Breast epithelium (tissue), 4 donors: Measurements from ENCODE around the gene SLC25A31. TPM values are rescaled to one million over a fixed set of nuclear protein-coding genes. Genes with fewer than 3 reads are reported as not detected.

ENCODE experiments used
- DNase-seq, 2 donors: peaks; one replicate each; pipeline ENCODE4 v3.0.0-alpha.2; 2019; ENCODE audit warnings: low spot score in 2 of 2
- H3K27ac ChIP-seq, 2 donors: fragments of 200-600 bp; sonication (generic) in 1 of 2; one replicate each; pipeline ENCODE4 v1.5.1; 2016 to 2019; ENCODE audit warnings: mild to moderate bottlenecking in 1 of 2
- H3K27me3 ChIP-seq, 2 donors: fragments of 200-600 bp; sonication (generic) in 1 of 2; one replicate each; pipeline versions ENCODE4 v1.5.1 to v1.6.0; 2017 to 2019; ENCODE audit warnings: control low read depth in 1 of 2, mild to moderate bottlenecking in 1 of 2
- H3K36me3 ChIP-seq: fragments of 200-600 bp; one replicate; pipeline ENCODE4 v1.5.1; 2019
- H3K4me1 ChIP-seq, 2 donors: fragments of 200-600 bp; sonication (generic); one replicate each; pipeline ENCODE4 v1.5.1; 2016 to 2019; ENCODE audit warnings: control low read depth in 1 of 2
- H3K4me3 ChIP-seq, 3 donors: fragments of 200-600 bp; sonication (generic); 1 replicate in 2 of 3; 2 replicates in 1 of 3; pipeline ENCODE4 v1.5.1; 2016 to 2019; ENCODE audit warnings: mild to moderate bottlenecking in 3 of 3, moderate library complexity in 2 of 3
- H3K9me3 ChIP-seq, 2 donors: fragments of 200-600 bp; sonication (generic) in 1 of 2; one replicate each; pipeline ENCODE4 v1.5.1; 2016 to 2019; ENCODE audit warnings: control low read depth in 1 of 2
- POLR2A ChIP-seq: fragments of 450-650 bp; IDR thresholded peaks from one replicate; pipeline ENCODE4 v1.6.1; 2016; ENCODE audit warnings: antibody characterized with exemption, mild to moderate bottlenecking, moderate library complexity
- POLR2AphosphoS5 ChIP-seq, 3 donors: sonication (generic); formaldehyde crosslinking; IDR thresholded peaks; one replicate each; pipeline ENCODE4 v1.6.1; 2017; ENCODE audit warnings: antibody characterized with exemption in 3 of 3
- intact Hi-C: fragments of 100-400 bp; cut with DNase I; formaldehyde crosslinking; loops from one replicate; pipeline ENCODE4 v1.15.1; 2023; ENCODE audit warnings: low total_unique reads
- total RNA-seq, 3 donors: library from RNA; depleted of rRNA; stranded (reverse); fragments of >200 nt; gene quantifications; one replicate each; pipeline ENCODE4 v1.1.0, GENCODE V29; 2016
- TF ChIP-seq, protein P1 (sequence below), 3 donors: fragments of 450-650 bp; IDR thresholded peaks; one replicate each; pipeline ENCODE4 v1.5.1; 2016 to 2017; ENCODE audit warnings: antibody characterized with exemption in 3 of 3, mild to moderate bottlenecking in 3 of 3, moderate library complexity in 3 of 3

Gene SLC25A31
- total RNA-seq, 3 donors from 2014 or later: not detected

DNA sequence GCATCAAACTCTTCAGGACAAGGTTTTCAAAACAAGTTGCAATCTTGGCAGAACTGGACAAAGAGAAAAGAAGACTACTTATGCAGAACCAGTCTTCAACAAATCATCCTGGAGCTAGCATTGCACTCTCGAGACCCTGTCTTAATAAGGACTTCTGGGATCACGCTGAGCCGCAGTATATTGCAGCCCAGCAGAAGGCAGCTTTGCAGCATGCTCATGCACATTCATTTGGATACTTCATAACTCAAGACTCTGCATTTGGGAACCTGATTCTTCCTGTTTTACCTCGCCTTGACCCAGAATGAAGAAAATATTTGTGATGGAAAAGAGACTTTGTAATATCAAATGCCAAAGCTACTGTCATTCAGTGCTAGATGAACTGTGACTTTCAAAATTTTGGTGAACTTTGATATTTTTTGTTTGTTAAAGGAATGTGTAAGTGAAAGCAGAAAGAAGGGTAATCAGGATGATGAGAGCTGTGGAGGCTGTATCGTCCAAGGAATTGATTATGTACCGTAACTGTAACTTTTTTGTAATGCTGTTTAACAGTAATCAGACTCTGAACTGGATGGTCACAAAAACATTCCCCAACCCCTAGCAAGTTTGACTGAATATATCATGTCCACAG lies 79.1 kb downstream of the SLC25A31 start:
- intact Hi-C loops: no loop called here
- H3K9me3 ChIP-seq: no peaks in the 10 kb centered on the region
- no peak for DNase-seq

GRCh38 chr4:127810551-127810950 lies 80.4 kb downstream of the SLC25A31 start:
- H3K9me3 ChIP-seq: no peaks in the 10 kb centered on the region
- intact Hi-C loops: no loop called here
- TF ChIP-seq, protein P1, sequence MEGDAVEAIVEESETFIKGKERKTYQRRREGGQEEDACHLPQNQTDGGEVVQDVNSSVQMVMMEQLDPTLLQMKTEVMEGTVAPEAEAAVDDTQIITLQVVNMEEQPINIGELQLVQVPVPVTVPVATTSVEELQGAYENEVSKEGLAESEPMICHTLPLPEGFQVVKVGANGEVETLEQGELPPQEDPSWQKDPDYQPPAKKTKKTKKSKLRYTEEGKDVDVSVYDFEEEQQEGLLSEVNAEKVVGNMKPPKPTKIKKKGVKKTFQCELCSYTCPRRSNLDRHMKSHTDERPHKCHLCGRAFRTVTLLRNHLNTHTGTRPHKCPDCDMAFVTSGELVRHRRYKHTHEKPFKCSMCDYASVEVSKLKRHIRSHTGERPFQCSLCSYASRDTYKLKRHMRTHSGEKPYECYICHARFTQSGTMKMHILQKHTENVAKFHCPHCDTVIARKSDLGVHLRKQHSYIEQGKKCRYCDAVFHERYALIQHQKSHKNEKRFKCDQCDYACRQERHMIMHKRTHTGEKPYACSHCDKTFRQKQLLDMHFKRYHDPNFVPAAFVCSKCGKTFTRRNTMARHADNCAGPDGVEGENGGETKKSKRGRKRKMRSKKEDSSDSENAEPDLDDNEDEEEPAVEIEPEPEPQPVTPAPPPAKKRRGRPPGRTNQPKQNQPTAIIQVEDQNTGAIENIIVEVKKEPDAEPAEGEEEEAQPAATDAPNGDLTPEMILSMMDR (IDR thresholded peaks at IDR 0.05): no peak
- TF ChIP-seq POLR2AphosphoS5 (IDR thresholded peaks at IDR 0.05) (no peak), POLR2A (no peak)
- no peak for DNase-seq
- no peak overlapping the region for H3K4me3 ChIP-seq
- no peak overlapping the region for H3K27ac ChIP-seq
- no peaks in the 10 kb centered on the region for H3K27me3 ChIP-seq
- H3K4me1 ChIP-seq: no peaks in the 10 kb centered on the region
- no peaks in the 10 kb centered on the region for H3K36me3 ChIP-seq

More for the DNA sequence above, 79.1 kb downstream of the SLC25A31 start:
- Histone ChIP-seq H3K4me1 (no peaks in the 10 kb centered on the region), H3K36me3 (no peaks in the 10 kb centered on the region), H3K4me3 (no peak overlapping the region), H3K27ac (no peak overlapping the region), H3K27me3 (no peaks in the 10 kb centered on the region)
- TF ChIP-seq POLR2A (no peak), POLR2AphosphoS5 (IDR thresholded peaks at IDR 0.05) (no peak)
- TF ChIP-seq, protein P1 (IDR thresholded peaks at IDR 0.05): no peak

GRCh38 chr4:127822430-127822829 lies 92.2 kb downstream of the SLC25A31 start:
- H3K27me3 ChIP-seq: no peaks in the 10 kb centered on the region
- H3K4me3 ChIP-seq: no peak overlapping the region
- intact Hi-C loops: no loop called here
- no peak overlapping the region for H3K27ac ChIP-seq
- peaks cover 6% of the 10 kb centered on the region for H3K36me3 ChIP-seq
- no peak for DNase-seq
- no peaks in the 10 kb centered on the region for H3K9me3 ChIP-seq
- H3K4me1 ChIP-seq: no peaks in the 10 kb centered on the region
- TF ChIP-seq, protein P1 (IDR thresholded peaks at IDR 0.05): no peak
- TF ChIP-seq POLR2A: no peak
- no peak for TF ChIP-seq POLR2AphosphoS5 (IDR thresholded peaks at IDR 0.05)

Other genes with a start within 250 kb of the SLC25A31 start
- 10 to 100 TPM in 2 of 3 donors, 1 to 10 TPM in 1; 7.0 to 22.4 (median 11.1) TPM for gene INTU, start 97.4 kb upstream of the SLC25A31 start, total RNA-seq
- 10 to 100 TPM in 1 of 3 donors, 1 to 10 TPM in 2; 2.7 to 14.5 (median 7.2) TPM for gene HSPA4L, start 51.9 kb downstream of the SLC25A31 start, total RNA-seq
- 1 to 10 TPM in 2 of 3 donors, under 1 TPM in 1; 0.66 to 2.3 (median 1.4) TPM for gene PLK4, start 150.5 kb downstream of the SLC25A31 start, total RNA-seq
- gene MFSD8, start 234.8 kb downstream of the SLC25A31 start, total RNA-seq: 10 to 100 TPM; 18.9 to 50.9 (median 37.7) TPM
- gene ABHD18, start 235.0 kb downstream of the SLC25A31 start, total RNA-seq: 10 to 100 TPM in 1 of 3 donors, 1 to 10 TPM in 2; 7.9 to 11.1 (median 8.5) TPM